ENCODE data around the gene BAIAP2.
"Not testable (repeated sequence)": the region's sequence is repeated elsewhere in the genome, so short reads cannot be mapped to it uniquely, and the experiment has no call there.

The BAIAP2 gene

DNA sequence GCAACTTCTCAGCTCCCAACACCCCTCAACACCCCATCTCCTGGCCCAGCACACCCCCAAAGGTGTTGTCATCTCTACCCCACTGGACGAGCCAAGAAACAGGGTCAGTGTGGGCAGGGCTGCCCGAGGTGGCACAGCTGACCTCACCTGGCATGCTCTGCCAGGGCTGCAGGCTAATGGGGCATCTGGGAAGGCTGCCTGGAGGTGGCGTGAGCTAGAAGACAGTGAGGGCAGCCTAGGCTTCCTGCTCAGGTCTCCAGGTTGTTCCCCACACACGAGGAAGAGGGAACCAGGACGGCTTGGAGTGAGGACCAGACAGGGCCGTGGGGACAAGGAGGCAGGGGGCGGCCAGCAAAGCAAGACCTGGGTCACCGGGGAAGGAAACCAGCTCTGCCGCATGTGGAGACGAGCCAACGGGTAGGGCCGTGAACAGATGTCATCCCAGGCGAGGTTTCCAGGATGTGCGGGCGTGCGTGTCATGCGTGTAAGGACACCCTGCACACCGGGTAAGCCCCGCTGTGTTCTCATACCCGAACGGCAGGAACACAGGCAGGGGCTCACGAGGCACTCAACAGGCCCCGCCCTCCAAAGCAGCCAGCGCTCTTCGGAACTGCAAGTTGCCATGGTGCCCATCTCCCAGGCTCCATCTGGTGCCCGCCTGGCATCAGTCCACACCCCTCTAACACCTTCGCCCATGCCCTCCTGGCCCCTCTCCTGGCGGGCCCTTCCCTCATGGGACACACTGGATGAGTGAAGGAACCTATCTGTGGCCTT lies 100.7 kb downstream of the BAIAP2 start:
- DNase-seq (ENCODE audit: low read depth in 4 of 4, low spot score in 1 of 4) = no peak

DNA sequence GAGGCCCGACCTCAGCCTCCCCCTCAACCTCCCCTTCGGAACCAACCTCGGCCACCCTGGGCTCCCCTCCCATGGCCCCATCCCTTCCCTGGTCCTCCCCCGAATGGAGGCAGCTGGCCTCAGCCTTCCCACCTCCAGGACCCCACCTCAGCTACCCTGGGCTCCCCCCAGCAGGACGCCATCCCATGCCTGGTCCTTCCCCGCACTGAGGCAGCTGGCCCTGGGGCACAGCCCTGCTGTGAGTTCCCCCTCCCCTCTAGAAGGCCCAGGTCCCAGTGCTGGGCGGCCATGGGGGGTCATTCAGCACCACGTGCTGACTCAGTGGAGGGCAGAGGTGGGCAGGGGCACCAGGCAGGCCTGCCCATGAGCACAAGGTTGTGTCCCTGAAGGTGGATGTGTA lies 101.4 kb downstream of the BAIAP2 start:
- DNase-seq (ENCODE audit: low read depth in 4 of 4, low spot score in 1 of 4) = no peak

DNA sequence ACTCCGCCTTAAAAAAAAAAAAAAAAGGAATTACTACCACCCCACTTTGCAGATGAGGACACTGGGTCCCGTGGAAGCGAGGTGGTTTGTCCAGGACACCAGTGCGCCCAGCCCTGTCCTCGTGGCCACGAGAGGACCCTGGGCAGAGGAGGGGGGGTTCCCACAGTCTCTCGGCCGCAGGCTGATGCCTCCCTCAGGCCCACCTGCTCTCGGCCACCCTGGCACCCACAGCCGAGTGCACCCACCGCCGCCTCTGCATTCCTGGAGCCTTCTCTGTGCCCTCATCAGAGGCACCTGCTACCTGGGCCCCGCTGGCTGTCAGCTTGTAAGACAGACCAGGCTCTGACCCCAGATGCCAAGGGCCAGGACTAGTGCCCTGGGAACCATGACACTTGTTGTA lies 102.3 kb downstream of the BAIAP2 start:
- DNase-seq (ENCODE audit: low read depth in 4 of 4, low spot score in 1 of 4) = no peak

- no peak for DNase-seq (ENCODE audit: low read depth in 4 of 4, low spot score in 1 of 4)
Measured at GRCh38 chr17:81138083-81138482, 103.1 kb downstream of the BAIAP2 start.

- no peak for DNase-seq (ENCODE audit: low read depth in 4 of 4, low spot score in 1 of 4)
Measured at GRCh38 chr17:81138500-81138899, 103.5 kb downstream of the BAIAP2 start.

GRCh38 chr17:81139428-81139827 lies 104.5 kb downstream of the BAIAP2 start:
- DNase-seq (ENCODE audit: low read depth in 4 of 4, low spot score in 1 of 4) = no peak

- no peak for DNase-seq (ENCODE audit: low read depth in 4 of 4, low spot score in 1 of 4)
Measured at GRCh38 chr17:81140018-81140417, 105.1 kb downstream of the BAIAP2 start.

DNA sequence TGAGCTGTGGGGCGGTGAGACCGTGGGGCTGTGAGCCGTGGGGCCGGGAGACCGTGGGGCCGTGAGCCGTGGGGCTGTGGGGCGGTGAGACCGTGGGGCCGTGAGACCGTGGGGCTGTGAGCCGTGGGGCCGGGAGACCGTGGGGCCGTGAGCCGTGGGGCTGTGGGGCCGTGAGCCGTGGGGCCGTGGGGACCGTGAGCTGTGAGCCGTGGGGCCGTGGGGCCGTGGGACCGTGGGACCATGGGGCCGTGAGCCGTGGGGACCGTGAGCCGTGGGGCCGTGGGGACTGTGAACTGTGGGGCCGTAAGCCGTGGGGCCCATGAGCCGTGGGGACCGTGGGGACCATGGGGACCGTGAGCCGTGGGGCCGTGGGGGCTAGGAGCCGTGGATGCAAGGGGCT lies 105.7 kb downstream of the BAIAP2 start:
- DNase-seq (ENCODE audit: low read depth in 4 of 4, low spot score in 1 of 4) = no peak

GRCh38 chr17:81142301-81143199 lies 107.6 kb downstream of the BAIAP2 start:
- DNase-seq (ENCODE audit: low read depth in 4 of 4, low spot score in 1 of 4) = peak; percentile 15 to 52 (median 32)

DNA sequence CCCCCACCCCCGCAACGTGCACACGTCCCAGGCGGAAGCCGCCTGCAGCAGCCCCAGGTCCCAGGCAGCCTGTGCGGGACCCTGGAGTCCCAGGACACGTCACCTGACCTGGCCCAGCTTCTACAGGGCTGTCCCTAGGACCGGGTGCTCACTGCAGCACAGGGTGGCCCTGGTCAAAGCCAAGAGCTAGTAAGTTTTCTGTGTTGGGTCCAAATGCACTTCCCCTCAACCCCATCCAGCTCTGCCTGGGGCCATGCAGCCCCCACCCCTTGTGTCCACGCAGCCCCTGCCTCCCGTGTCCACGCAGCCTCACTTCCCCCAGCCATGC lies 108.2 kb downstream of the BAIAP2 start:
- no peak for DNase-seq (ENCODE audit: low read depth in 4 of 4, low spot score in 1 of 4)

DNA sequence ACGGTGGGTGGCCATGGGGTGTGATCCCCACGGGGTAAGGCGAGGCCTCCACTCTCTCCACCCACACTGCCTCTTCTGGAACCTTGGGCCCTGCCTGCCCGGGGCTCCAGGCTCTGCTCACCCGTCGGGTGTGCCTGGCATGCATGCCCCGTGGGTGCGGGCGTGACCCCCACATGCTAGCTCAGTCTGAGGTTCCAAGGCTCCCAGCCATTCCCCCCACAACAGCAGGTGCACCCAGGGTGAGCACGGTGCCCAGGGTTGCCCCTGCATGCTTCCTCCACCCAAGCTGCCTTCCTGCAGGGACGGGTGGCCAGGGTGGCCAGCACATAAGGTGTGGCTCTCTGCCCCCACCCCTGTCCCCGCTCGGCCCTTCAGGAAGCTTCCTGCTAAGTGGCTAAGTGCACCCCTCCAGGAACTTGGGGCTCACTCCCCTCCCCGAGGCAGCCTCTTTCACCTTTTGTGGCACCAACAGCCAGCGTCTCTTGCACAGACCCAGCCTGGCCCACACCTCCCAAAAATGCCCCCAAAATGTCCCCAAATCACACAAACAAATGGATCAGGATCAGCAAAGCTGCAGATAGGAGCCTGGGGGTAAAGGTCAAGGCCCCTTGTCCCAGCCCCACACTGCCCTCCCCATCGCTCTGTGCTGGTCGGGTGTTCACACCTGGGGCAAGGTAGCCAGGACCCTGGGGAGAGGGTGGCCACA lies 108.9 kb downstream of the BAIAP2 start:
- no peak for DNase-seq (ENCODE audit: low read depth in 4 of 4, low spot score in 1 of 4)

DNA sequence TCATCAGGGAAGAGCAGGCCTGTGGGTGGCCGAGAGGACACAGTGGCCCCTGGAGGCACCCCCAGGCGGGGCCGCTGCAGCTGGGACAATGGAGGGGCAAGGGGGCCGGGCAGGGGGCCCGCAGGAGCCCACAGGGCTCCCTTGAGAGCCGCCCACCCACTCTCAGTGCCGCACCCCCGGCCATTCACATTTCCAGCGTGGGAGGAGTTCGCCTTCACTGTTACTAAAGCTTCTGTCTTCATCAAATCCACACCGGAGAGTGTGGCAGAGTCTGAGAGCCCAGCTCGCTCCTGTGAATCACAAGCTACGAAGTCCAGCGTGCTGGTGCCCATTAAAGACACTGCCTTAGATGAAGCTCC lies 109.5 kb downstream of the BAIAP2 start:
- no peak for DNase-seq (ENCODE audit: low read depth in 4 of 4, low spot score in 1 of 4)

DNA sequence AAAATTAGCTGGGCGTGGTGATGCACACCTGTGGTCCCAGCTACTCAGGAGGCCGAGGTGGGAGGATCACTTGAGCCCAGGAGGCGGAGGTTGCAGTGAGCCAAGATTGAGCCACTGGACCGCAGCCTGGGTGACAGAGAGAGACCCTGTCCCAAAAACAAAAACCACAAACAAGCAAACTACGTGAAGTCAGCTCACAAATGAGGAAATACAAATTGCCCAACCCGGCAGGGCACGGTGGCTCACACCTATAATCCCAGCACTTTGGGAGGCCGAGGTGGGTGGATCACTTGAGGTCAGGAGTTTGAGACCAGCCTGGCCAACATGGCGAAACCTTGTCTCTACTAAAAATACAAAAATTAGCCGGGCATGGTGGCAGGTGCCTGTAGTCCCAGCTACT lies 111.3 kb downstream of the BAIAP2 start:
- DNase-seq (ENCODE audit: low read depth in 4 of 4, low spot score in 1 of 4) = not testable (repeated sequence)

- DNase-seq (ENCODE audit: low read depth in 4 of 4, low spot score in 1 of 4) = no peak
Measured at GRCh38 chr17:81147701-81148100, 112.8 kb downstream of the BAIAP2 start.

GRCh38 chr17:81148571-81148970 lies 113.6 kb downstream of the BAIAP2 start:
- DNase-seq (ENCODE audit: low read depth in 4 of 4, low spot score in 1 of 4) = no peak

- DNase-seq (ENCODE audit: low read depth in 4 of 4, low spot score in 1 of 4) = no peak
Measured at GRCh38 chr17:81148986-81149533, 114.1 kb downstream of the BAIAP2 start.

GRCh38 chr17:81150377-81151077 lies 115.6 kb downstream of the BAIAP2 start:
- no peak for DNase-seq (ENCODE audit: low read depth in 4 of 4, low spot score in 1 of 4)

GRCh38 chr17:81151278-81151677 lies 116.3 kb downstream of the BAIAP2 start:
- DNase-seq (ENCODE audit: low read depth in 4 of 4, low spot score in 1 of 4) = no peak

DNA sequence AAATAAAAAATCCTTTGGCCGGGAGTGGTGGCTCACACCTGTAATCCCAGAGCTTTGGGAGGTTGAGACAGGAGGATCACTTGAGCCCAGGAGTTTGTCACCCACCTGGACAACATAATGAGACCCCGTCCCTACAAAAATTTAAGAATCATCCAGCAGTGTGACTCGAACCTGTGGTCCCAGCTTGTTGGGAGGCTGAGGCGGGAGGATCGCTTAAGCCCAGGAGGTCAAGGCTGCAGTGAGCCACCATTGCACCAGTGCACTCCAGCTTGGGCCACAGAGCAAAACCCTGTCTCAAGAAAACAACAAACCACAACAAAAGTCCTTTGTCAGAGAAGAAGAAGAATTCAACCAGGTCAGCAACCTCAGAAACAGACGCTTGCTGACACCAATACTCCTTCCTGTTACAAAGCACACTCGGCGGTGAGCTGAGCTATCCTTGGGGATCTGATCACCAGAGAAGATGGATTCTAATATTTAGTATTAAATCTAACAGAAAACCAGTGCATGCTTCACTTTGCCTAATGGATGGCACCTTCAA lies 117.4 kb downstream of the BAIAP2 start:
- no peak for DNase-seq (ENCODE audit: low read depth in 4 of 4, low spot score in 1 of 4)

- no peak for DNase-seq (ENCODE audit: low read depth in 4 of 4, low spot score in 1 of 4)
Measured at GRCh38 chr17:81153340-81153803, 118.4 kb downstream of the BAIAP2 start.

DNA sequence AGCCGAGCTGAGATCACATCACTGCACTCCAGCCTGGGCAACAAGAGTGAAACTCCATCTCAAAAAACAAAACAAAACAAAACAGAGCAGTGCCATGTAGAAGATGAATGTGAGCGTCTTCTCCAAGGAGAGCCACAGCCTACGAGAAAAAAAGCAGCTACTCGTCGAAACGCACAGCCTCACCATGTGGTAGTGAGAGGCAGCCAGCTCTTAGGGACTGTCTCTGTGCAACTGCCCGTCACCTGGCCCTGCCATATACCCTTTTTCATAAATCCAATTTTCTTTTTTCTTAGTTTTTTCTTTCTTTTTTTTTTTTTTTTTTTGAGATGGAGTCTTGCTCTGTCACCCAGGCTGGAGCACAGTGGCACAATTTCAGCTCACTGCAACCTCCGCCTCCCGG lies 119.1 kb downstream of the BAIAP2 start:
- not testable (repeated sequence) for DNase-seq (ENCODE audit: low read depth in 4 of 4, low spot score in 1 of 4)
